ENCODE measurements around the gene PTPMT1.

Gene PTPMT1

GRCh38 chr11:47565340-47566148 is at the start of gene PTPMT1:
PTPMT1 (plus strand) TSS chr11:47565599; CDS start chr11:47565623, 24 bp downstream.
- peaks cover 10% of the 10 kb centered on the region for H3F3A ChIP-seq (ENCODE audit: insufficient read depth)
- peaks cover 41% of the 10 kb centered on the region for H3K79me2 ChIP-seq (ENCODE audit: insufficient read depth, low read length)
- 0 out of 2 replicates have a peak, but pooled peaks cover under 1% of the 10 kb centered on the region for H3K36me3 ChIP-seq (ENCODE audit: low read length)
- H3K9ac ChIP-seq (ENCODE audit: low read length): peak within 1 kb of the TSS; percentile 91
- no peaks in the 10 kb centered on the region for H4K20me1 ChIP-seq (ENCODE audit: low read depth, low read length)
- H3K27me3 ChIP-seq (ENCODE audit: low read length): no peaks in the 10 kb centered on the region
- TF ChIP-seq CTCF (IDR thresholded peaks at IDR 0.05; ENCODE audit: insufficient read depth, low read length, poor library complexity, severe bottlenecking) (no peak), EZH2phosphoT487 (conservative IDR thresholded peaks at IDR 0.05; ENCODE audit: low read length) (no peak)
- peak within 1 kb of the TSS; percentile 83 for H3K4me3 ChIP-seq (ENCODE audit: insufficient read depth, low read length, poor library complexity, severe bottlenecking)
- no peaks in the 10 kb centered on the region for H3K9me2 ChIP-seq (replicated peaks; ENCODE audit: insufficient read depth, low read length)
- peak within 1 kb of the TSS; percentile 92 for H2AFZ ChIP-seq (ENCODE audit: low read depth, low read length, severe bottlenecking)
- no peaks in the 10 kb centered on the region for H3K9me3 ChIP-seq (ENCODE audit: insufficient read depth, low read length)
- H3K27ac ChIP-seq (ENCODE audit: low read depth, low read length): peak within 1 kb of the TSS; percentile 58
- peak within 1 kb of the TSS; percentile 96 for H3K4me2 ChIP-seq (ENCODE audit: low read depth, low read length, poor library complexity, severe bottlenecking)

GRCh38 chr11:47516155-47516554 is 49.2 kb upstream of the PTPMT1 start:
- Histone ChIP-seq H3K9ac (ENCODE audit: low read length) (no peak overlapping the region), H3K27ac (ENCODE audit: low read depth, low read length) (peak overlapping the region; percentile 4; the same call in 1 of the 2 replicates), H2AFZ (ENCODE audit: low read depth, low read length, severe bottlenecking) (no peak overlapping the region), H3K79me2 (ENCODE audit: insufficient read depth, low read length) (peaks cover 98% of the 10 kb centered on the region), H3K4me3 (ENCODE audit: insufficient read depth, low read length, poor library complexity, severe bottlenecking) (no peak overlapping the region), H3K9me3 (ENCODE audit: insufficient read depth, low read length) (no peaks in the 10 kb centered on the region), H3K36me3 (ENCODE audit: low read length) (no peaks in the 10 kb centered on the region), H3K4me2 (ENCODE audit: low read depth, low read length, poor library complexity, severe bottlenecking) (no peak overlapping the region), H4K20me1 (ENCODE audit: low read depth, low read length) (peaks cover 10% of the 10 kb centered on the region; the same call in 1 of the 2 replicates), H3F3A (ENCODE audit: insufficient read depth) (peaks cover 4% of the 10 kb centered on the region), H3K27me3 (ENCODE audit: low read length) (no peaks in the 10 kb centered on the region), H3K9me2 (replicated peaks; ENCODE audit: insufficient read depth, low read length) (no peaks in the 10 kb centered on the region)
- no peak for TF ChIP-seq EZH2phosphoT487 (conservative IDR thresholded peaks at IDR 0.05; ENCODE audit: low read length)
- no peak for TF ChIP-seq CTCF (IDR thresholded peaks at IDR 0.05; ENCODE audit: insufficient read depth, low read length, poor library complexity, severe bottlenecking)

- H4K20me1 ChIP-seq (ENCODE audit: low read depth, low read length): peaks cover 10% of the 10 kb centered on the region; the same call in 1 of the 2 replicates
- H3F3A ChIP-seq (ENCODE audit: insufficient read depth): peaks cover 3% of the 10 kb centered on the region; the same call in 1 of the 2 replicates
- peaks cover 98% of the 10 kb centered on the region for H3K79me2 ChIP-seq (ENCODE audit: insufficient read depth, low read length)
- no peak overlapping the region for H3K4me3 ChIP-seq (ENCODE audit: insufficient read depth, low read length, poor library complexity, severe bottlenecking)
- H3K9me2 ChIP-seq (replicated peaks; ENCODE audit: insufficient read depth, low read length): no peaks in the 10 kb centered on the region
- H3K27ac ChIP-seq (ENCODE audit: low read depth, low read length): no peak overlapping the region
- H3K36me3 ChIP-seq (ENCODE audit: low read length): no peaks in the 10 kb centered on the region
- no peak overlapping the region for H3K4me2 ChIP-seq (ENCODE audit: low read depth, low read length, poor library complexity, severe bottlenecking)
- H2AFZ ChIP-seq (ENCODE audit: low read depth, low read length, severe bottlenecking): no peak overlapping the region
- TF ChIP-seq EZH2phosphoT487 (conservative IDR thresholded peaks at IDR 0.05; ENCODE audit: low read length) (no peak), CTCF (IDR thresholded peaks at IDR 0.05; ENCODE audit: insufficient read depth, low read length, poor library complexity, severe bottlenecking) (no peak)
- no peak overlapping the region for H3K9ac ChIP-seq (ENCODE audit: low read length)
- no peaks in the 10 kb centered on the region for H3K27me3 ChIP-seq (ENCODE audit: low read length)
- no peaks in the 10 kb centered on the region for H3K9me3 ChIP-seq (ENCODE audit: insufficient read depth, low read length)
Measured at GRCh38 chr11:47516984-47517853, 48.2 kb upstream of the PTPMT1 start.
